Tibial artery (tissue), 4 donors: ENCODE measurements around the gene PCDHAC2.

ENCODE experiments used
- DNase-seq, 2 donors: peaks; one replicate each; pipeline ENCODE4 v3.0.0-alpha.2; 2019
- H3K27ac ChIP-seq, 2 donors: fragments of 200-600 bp; sonication (generic) in 1 of 2; 1 replicate in 1 of 2; 2 replicates in 1 of 2; pipeline ENCODE4 v1.5.1; 2018 to 2019; ENCODE audit warnings: mild to moderate bottlenecking in 1 of 2
- H3K27me3 ChIP-seq, 2 donors: fragments of 200-600 bp; sonication (generic) in 1 of 2; one replicate each; pipeline versions ENCODE4 v1.5.1 to v1.6.0; 2016 to 2019
- H3K36me3 ChIP-seq, 3 donors: fragments of 200-600 bp; sonication (generic) in 2 of 3; one replicate each; pipeline ENCODE4 v1.5.1; 2016 to 2019; ENCODE audit warnings: mild to moderate bottlenecking in 2 of 3
- H3K4me1 ChIP-seq, 4 donors: fragments of 200-600 bp; sonication (generic) in 2 of 4; 1 replicate in 3 of 4; 2 replicates in 1 of 4; pipeline ENCODE4 v1.5.1; 2016 to 2019
- H3K4me3 ChIP-seq, 2 donors: fragments of 200-600 bp; sonication (generic) in 1 of 2; 1 replicate in 1 of 2; 2 replicates in 1 of 2; pipeline ENCODE4 v1.5.1; 2018 to 2019; ENCODE audit warnings: mild to moderate bottlenecking in 2 of 2
- H3K9me3 ChIP-seq, 3 donors: fragments of 200-600 bp; sonication (generic) in 1 of 3; one replicate each; pipeline ENCODE4 v1.5.1; 2016 to 2019
- CTCF ChIP-seq, 2 experiments: fragments of 200-600 bp in 1 of 2; fragments of 450-650 bp in 1 of 2; IDR thresholded peaks; one replicate each; pipeline ENCODE4 v1.5.1; 2017 to 2019; ENCODE audit warnings: antibody characterized with exemption in 2 of 2, mild to moderate bottlenecking in 1 of 2, moderate library complexity in 1 of 2
- intact Hi-C: fragments of 100-400 bp; cut with DNase I; formaldehyde crosslinking; loops from one replicate; pipeline ENCODE4 v1.15.0; 2023; ENCODE audit warnings: low total_unique reads

The PCDHAC2 gene

GRCh38 chr5:140989254-140990020 is 23.2 kb downstream of the PCDHAC2 start:
- DNase-seq: no peak
- Histone ChIP-seq H3K4me1 (no peaks in the 10 kb centered on the region), H3K9me3 (no peaks in the 10 kb centered on the region), H3K27ac (no peak overlapping the region), H3K4me3 (no peak overlapping the region), H3K27me3 (no peaks in the 10 kb centered on the region), H3K36me3 (no peaks in the 10 kb centered on the region)
- intact Hi-C loops: no loop called here
- TF ChIP-seq CTCF (IDR thresholded peaks at IDR 0.05): no peak

GRCh38 chr5:140992828-140993227 is 26.6 kb downstream of the PCDHAC2 start:
- no peaks in the 10 kb centered on the region for H3K36me3 ChIP-seq
- no peak overlapping the region for H3K27ac ChIP-seq
- no peaks in the 10 kb centered on the region for H3K9me3 ChIP-seq
- DNase-seq: no peak
- intact Hi-C loops: no loop called here
- H3K27me3 ChIP-seq: no peaks in the 10 kb centered on the region
- no peak overlapping the region for H3K4me3 ChIP-seq
- no peak for TF ChIP-seq CTCF (IDR thresholded peaks at IDR 0.05)
- no peaks in the 10 kb centered on the region for H3K4me1 ChIP-seq

- TF ChIP-seq CTCF (IDR thresholded peaks at IDR 0.05): no peak
- Histone ChIP-seq H3K9me3 (no peaks in the 10 kb centered on the region), H3K36me3 (no peaks in the 10 kb centered on the region), H3K4me1 (no peaks in the 10 kb centered on the region), H3K4me3 (no peak overlapping the region), H3K27me3 (peaks cover 0 to 4% of the 10 kb centered on the region in 2 donors), H3K27ac (no peak overlapping the region)
- intact Hi-C loops: no loop called here
- no peak for DNase-seq
These were observed 29.8 kb downstream of the PCDHAC2 start for GRCh38 chr5:140996060-140996459.

GRCh38 chr5:140998921-140999410 is 32.7 kb downstream of the PCDHAC2 start:
- Histone ChIP-seq H3K27me3 (peaks cover 0 to 4% of the 10 kb centered on the region in 2 donors), H3K36me3 (no peaks in the 10 kb centered on the region), H3K9me3 (no peaks in the 10 kb centered on the region), H3K4me3 (no peak overlapping the region), H3K27ac (no peak overlapping the region), H3K4me1 (peaks cover 0 to 9% (median 7%) of the 10 kb centered on the region in 4 donors)
- DNase-seq: no peak
- intact Hi-C loops: no loop called here
- TF ChIP-seq CTCF (IDR thresholded peaks at IDR 0.05): no peak

- Histone ChIP-seq H3K4me1 (peaks cover 0 to 9% (median 7%) of the 10 kb centered on the region in 4 donors), H3K27ac (no peak overlapping the region), H3K36me3 (no peaks in the 10 kb centered on the region), H3K27me3 (peaks cover 0 to 4% of the 10 kb centered on the region in 2 donors), H3K4me3 (peak overlapping the region; percentile 1 to 23), H3K9me3 (no peaks in the 10 kb centered on the region)
- no peak for TF ChIP-seq CTCF (IDR thresholded peaks at IDR 0.05)
- DNase-seq: no peak
- intact Hi-C loops: no loop called here
These were observed 35.2 kb downstream of the PCDHAC2 start for GRCh38 chr5:141001446-141001843.
